ENCODE data around the gene QPCT.

DNA sequence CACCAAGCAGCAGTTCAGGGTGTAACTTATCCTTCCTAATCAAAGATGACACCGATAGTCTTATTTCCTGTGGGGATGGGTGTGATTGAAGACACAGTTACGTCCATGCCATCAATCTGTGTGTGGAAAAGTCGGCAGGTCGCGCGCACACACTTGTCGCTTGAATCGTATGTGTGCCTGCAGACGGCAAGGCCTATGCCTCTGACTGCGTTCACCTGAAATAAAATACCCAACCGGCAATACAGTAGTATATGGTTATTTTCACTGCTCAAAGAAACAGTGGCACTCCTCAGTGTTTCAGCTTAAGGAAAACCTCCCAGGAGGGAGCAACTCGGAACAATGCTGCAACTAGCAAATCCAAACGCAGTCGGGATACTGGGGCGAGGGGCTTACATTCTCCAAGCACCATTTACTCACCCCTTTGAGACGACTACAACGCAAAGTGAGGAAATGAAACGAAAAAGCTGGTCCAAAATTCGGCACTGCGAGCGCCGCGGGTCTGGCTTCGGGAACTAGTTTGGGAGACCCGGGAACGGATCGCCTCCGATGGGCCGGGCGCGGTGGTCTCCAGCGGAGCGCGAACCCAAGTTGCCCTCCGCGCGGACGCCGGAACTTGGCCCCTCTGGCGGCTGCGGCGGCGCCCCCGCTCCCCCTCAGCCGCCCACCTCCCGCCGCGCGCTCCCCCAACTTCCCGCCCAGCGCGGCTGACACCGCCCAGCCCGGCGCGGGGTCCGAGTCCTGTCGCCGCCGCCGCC lies 20.5 kb upstream of the QPCT start:
- TF ChIP-seq, protein P1, sequence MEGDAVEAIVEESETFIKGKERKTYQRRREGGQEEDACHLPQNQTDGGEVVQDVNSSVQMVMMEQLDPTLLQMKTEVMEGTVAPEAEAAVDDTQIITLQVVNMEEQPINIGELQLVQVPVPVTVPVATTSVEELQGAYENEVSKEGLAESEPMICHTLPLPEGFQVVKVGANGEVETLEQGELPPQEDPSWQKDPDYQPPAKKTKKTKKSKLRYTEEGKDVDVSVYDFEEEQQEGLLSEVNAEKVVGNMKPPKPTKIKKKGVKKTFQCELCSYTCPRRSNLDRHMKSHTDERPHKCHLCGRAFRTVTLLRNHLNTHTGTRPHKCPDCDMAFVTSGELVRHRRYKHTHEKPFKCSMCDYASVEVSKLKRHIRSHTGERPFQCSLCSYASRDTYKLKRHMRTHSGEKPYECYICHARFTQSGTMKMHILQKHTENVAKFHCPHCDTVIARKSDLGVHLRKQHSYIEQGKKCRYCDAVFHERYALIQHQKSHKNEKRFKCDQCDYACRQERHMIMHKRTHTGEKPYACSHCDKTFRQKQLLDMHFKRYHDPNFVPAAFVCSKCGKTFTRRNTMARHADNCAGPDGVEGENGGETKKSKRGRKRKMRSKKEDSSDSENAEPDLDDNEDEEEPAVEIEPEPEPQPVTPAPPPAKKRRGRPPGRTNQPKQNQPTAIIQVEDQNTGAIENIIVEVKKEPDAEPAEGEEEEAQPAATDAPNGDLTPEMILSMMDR (conservative IDR thresholded peaks at IDR 0.05; ENCODE audit: low read length): peak; percentile 10; the same call in 1 of the 2 replicates
- TF ChIP-seq EZH2phosphoT487 (IDR thresholded peaks at IDR 0.05; ENCODE audit: borderline replicate concordance, low read depth, low read length): no peak
